GM10248 (cell line): Measurements from ENCODE around the gene UHRF1.
"Not testable (repeated sequence)": the region's sequence is repeated elsewhere in the genome, so short reads cannot be mapped to it uniquely, and the experiment has no call there.

Source experiments
- CTCF ChIA-PET: fragments of 300-600 bp; sonication (Branson Sonifier 250); formaldehyde crosslinking; extraction: SDS; loops from one replicate; lab custom pipeline; 2021; ENCODE audit warnings: antibody characterized with exemption; lab: Yijun Ruan, JAX
- POLR2A ChIA-PET: fragments of 350-650 bp; sonication (Branson Sonifier 250); formaldehyde crosslinking; extraction: SDS; loops from one replicate; lab custom pipeline; 2020; ENCODE audit warnings: antibody characterized with exemption; lab: Yijun Ruan, JAX
- DNase-seq: peaks from one replicate; pipeline ENCODE4 v3.0.0; 2012; ENCODE audit errors: extremely low spot score
- TF ChIP-seq, protein P1 (sequence below): IDR thresholded peaks from 2 replicates; pipeline ENCODE4 v1.5.1; 2012; ENCODE audit warnings: mild to moderate bottlenecking, low read depth; ENCODE audit errors: extremely low read depth, missing control alignments, control extremely low read depth

The UHRF1 gene

DNA sequence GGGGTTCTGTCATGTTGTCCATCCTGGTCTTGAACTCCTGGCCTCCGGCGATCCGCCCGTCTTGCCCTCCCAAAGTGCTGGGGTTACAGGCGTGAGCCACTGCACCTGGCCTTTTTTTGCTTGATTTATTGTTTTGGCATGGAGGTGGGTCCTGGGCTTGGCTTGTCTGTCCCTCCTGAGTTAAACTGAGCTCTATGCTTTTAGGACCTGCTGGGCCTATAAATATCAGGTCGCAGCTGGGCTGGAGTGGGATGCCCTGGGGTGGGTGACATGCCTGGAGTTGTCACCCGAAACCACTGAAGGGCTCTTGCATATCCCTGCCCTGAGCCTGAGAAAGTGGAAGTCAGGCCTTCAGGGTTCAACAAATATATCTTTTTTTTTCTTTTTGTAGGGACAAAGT, 12.2 kb upstream of the UHRF1 start:
- ChIA-PET POLR2A (interaction anchor here (0.5 kb wide), 1 partner anchor 14 kb away, joined by 3 read pairs; no protein-coding TSS in a partner anchor), CTCF (interaction anchor here (1.4 to 2.6 kb wide), 3 partner anchors 25 to 134 kb away, joined by 4 to 11 read pairs (median 4); no protein-coding TSS in a partner anchor)
- TF ChIP-seq, protein P1, sequence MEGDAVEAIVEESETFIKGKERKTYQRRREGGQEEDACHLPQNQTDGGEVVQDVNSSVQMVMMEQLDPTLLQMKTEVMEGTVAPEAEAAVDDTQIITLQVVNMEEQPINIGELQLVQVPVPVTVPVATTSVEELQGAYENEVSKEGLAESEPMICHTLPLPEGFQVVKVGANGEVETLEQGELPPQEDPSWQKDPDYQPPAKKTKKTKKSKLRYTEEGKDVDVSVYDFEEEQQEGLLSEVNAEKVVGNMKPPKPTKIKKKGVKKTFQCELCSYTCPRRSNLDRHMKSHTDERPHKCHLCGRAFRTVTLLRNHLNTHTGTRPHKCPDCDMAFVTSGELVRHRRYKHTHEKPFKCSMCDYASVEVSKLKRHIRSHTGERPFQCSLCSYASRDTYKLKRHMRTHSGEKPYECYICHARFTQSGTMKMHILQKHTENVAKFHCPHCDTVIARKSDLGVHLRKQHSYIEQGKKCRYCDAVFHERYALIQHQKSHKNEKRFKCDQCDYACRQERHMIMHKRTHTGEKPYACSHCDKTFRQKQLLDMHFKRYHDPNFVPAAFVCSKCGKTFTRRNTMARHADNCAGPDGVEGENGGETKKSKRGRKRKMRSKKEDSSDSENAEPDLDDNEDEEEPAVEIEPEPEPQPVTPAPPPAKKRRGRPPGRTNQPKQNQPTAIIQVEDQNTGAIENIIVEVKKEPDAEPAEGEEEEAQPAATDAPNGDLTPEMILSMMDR: no peak
- DNase-seq: no peak

DNA sequence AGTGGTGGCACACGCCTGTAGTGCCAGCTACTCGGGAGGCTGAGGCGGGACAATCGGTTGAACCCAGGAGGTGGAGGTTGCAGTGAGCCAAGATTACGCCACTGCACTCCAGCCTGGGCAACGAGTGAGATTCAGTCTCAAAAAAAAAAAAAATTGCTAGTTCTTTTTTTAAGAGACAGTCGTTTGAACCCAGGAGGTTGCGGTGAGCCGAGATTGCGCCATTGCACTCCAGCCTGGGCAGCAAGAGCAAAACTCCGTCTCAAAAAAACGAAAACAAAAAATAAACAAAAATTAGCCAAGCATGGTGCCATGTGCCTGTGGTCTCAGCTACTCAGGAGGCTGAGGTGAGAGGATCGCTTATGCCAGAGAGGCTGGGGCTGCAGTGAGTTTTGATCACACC, 8.4 kb upstream of the UHRF1 start:
- DNase-seq, POLR2A ChIA-PET, CTCF ChIA-PET: not testable (repeated sequence)

DNA sequence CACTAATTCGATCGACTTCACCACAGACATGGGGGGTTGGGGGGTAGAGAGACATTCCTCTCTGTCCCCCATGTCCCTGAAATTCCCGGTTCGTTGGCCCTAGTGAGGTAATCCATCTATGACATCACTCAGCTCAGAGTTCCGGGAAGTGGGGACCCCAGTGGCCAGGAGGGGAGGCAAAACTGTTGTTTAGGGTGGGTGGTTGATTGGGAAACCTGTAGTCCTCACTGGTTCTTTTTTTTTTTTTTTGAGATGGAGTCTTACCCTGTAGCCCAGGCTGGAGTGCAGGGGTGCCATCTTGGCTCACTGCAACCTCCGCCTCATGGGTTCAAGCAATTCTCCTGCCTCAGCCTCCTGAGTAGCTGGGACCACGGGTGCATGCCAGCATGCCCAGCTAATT, 6.5 kb upstream of the UHRF1 start, which contains the start of gene ARRDC5:
ARRDC5 (minus strand) TSS at position 101 of the 400 bp plus-strand sequence; CDS start at position 30, 71 bp downstream.
- CTCF ChIA-PET: interaction anchor here (0.8 to 1.1 kb wide), 2 partner anchors 8 to 24 kb away, joined by 3 to 4 read pairs; no protein-coding TSS in a partner anchor
- TF ChIP-seq, protein P1: no peak
- POLR2A ChIA-PET: no interaction called here
- DNase-seq: no peak

DNA sequence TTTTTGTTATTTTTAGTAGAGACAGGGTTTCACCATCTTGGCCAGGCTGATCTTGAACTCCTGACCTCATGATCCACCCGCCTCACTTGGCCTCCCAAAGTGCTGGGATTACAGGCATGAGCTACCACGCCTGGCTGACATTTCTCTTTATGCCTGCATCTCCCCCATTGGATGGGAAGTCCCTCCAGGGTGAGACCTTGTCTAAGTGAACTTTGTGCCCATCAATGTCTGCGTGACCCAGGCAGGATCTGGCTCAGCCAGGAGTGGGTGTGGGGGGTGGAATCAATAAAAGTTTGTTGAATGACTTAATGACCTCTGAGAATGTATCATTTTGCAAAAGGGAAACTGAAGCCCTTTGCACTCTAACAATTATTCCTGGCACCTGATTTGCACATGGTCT, 4.8 kb upstream of the UHRF1 start:
- DNase-seq: no peak
- ChIA-PET CTCF (no interaction called here), POLR2A (no interaction called here)
- TF ChIP-seq, protein P1: no peak

DNA sequence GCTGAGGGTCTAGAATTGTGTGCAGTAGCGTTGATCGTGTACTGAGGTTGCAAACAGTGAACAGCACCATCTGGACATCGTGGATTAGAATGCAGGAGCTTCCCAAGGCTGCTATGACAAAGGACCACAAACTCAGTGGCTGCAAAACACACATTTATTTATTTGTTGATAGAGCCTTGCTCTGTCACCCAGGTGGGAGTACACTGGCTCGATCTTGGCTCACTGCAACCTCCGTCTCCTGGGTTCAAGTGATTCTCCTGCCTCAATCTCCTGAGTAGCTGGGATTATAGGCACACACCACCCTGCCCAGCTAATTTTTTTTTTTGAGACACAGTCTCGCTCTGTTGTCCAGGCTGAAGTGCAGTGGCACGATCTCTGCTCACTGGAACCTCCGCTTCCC, 2.3 kb upstream of the UHRF1 start:
- DNase-seq: no peak
- CTCF ChIA-PET: no interaction called here
- POLR2A ChIA-PET: no interaction called here
- TF ChIP-seq, protein P1: no peak

DNA sequence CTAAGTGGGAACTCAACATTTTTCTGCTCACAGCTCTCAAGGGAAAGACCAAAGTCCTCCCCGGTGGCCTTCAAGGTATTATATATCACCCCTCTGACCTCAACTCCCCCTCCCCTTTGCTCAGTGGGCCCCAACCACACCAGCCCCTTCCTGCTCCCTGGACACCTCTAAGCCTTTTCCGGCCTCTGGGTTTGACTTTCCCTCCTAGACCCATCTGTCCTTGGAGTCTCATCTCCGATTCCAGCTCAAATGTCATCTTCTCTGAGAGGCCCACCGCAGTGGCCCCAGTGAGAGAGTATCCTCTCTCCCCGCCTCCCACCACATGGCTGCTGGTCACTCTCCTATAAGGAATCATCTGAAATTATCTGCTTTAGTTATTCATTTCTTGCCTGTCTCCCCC, 941 bp upstream of the UHRF1 start:
- TF ChIP-seq, protein P1: no peak
- ChIA-PET CTCF (interaction anchor here (1.5 kb wide), 1 partner anchor 99 kb away, joined by 11 read pairs; no protein-coding TSS in a partner anchor), POLR2A (no interaction called here)
- no peak for DNase-seq

DNA sequence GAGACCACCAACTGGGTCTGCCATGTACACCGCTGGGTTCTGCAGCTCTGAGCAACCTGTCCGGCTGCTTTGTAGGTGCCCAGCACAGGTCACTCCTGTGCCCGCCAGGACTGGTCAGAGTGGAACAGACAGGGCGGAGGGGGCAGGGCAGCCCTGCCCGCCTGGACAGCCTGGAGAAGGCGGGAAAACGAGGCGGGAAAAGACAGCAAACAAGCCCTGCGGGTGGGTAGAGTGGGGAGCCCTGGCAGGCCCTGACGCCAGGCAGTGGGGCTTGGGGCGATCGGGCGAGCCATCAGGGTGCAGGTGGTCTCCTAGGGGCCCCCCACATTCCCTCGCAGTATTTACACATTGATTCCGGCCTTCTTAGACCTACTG, 533 bp upstream of the UHRF1 start:
- TF ChIP-seq, protein P1: no peak
- ChIA-PET POLR2A (no interaction called here), CTCF (interaction anchor here (1.5 kb wide), 1 partner anchor 99 kb away, joined by 11 read pairs; no protein-coding TSS in a partner anchor)
- no peak for DNase-seq
